GM20431 (cell line): Measurements from ENCODE around the gene NEXMIF.
"Not testable (repeated sequence)": the region's sequence is repeated elsewhere in the genome, so short reads cannot be mapped to it uniquely, and the experiment has no call there.

ENCODE experiments used
- in situ Hi-C: fragments of 300-500 bp; cut with MseI, MboI; formaldehyde crosslinking; loops from one replicate; pipeline ENCODE4 v1.15.0; 2020; ENCODE audit warnings: low sequenced_read_pairs; ENCODE audit not compliant: unreplicated experiment

Gene NEXMIF

DNA sequence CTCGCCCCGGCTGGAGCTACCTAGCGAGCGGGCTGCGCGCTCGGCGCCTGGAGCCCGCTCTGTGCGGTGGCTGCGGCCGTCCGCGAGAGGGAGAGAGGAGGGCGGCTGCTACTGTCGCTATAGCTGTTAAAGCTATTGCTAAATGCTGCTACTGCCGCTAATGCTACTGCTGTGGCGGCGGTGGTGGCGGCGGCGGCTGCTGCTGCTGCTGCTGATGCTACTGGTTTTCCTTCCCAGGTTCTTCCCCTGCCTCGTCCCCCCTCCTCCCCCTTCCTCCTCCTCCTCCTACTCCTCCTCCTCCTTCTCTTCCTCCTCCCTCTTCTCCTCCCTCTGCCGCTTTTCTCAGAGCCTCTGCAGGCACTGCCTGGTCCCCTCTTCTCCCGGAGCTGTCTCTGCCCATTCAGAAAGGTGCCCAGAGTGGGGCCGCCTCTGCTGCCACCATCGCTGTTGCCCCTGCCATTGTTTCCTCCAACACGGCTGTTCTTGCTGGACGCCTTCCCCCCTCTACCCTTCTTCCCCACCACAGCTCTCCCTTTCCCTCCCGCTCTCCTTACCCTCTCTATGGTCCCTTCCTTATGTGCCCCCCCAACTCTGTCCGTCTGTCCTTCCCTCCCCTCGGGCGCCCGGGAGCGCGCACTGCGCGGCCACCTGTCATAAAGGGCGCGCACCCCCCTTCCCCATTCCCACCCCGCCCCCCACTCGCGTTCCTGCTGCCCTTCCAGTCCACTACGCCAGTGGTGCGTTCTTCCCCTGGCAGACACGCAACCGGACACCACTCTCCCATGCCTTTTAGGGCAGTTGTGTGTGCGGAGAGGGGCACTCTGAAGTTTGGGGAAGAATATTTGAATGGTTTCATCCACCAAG lies at the start of gene NEXMIF:
Gene NEXMIF (minus strand): TSS at position 228 of the 864 bp plus-strand sequence.
- in situ Hi-C loops = no loop called here

GRCh38 chrX:74961962-74962361 lies 36.7 kb upstream of the NEXMIF start:
- in situ Hi-C loops = not testable (repeated sequence)

- in situ Hi-C loops = no loop called here
Measured at GRCh38 chrX:74949717-74950116, 24.5 kb upstream of the NEXMIF start.

GRCh38 chrX:74940414-74940813 lies 15.2 kb upstream of the NEXMIF start:
- in situ Hi-C loops = no loop called here

DNA sequence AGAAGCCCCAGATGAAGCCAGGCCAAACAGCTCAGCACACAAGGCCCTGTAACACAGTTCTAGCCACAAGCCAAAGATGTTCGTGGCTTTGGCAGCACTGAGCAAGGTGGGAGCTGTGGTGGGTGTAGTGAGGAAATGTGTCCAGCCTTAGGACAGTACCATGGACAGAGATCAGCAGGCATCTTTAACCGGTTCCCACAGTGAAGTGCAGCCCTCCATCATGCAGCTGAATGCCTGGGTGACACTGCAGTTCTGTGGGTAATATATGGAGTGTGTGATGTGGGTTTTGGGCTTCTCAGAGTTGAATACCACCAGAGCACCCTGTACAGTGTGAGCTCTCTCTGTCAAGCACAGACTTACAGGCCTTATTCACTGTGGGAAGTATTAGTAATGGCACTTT lies 6.0 kb upstream of the NEXMIF start:
- in situ Hi-C loops = no loop called here

- in situ Hi-C loops = no loop called here
Measured at GRCh38 chrX:74924449-74925224, 615 bp downstream of the NEXMIF start.

- in situ Hi-C loops = no loop called here
Measured at GRCh38 chrX:74923942-74924448, 1.3 kb downstream of the NEXMIF start.

DNA sequence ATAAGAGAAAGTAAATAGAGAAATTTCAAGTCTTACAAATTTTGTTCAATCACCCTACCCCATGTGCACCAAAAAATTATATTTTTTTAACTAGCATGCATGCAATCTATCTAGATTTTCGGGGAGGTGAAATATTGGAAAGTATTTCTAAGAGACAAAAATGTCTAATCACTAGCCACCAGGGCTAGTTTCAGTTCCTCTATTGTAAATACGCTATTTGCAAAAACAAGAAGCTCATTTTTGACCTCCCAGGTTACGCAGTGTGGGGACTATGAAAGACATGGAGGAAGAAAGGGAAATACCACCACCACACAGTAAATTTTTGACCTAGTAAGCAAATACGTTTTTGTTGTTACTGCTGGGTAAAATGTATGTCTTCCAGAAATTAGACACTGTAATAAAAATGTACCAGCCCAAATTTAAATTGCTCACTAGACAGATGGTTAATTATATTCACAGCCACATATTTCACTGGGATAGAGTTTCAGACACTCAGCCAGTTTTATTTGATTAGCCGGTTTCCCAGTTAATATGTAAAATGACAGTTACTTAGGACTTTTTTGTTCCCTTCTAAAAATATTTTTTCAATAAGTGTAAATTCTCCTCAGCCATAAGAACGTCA lies 2.2 kb downstream of the NEXMIF start:
- in situ Hi-C loops = no loop called here

DNA sequence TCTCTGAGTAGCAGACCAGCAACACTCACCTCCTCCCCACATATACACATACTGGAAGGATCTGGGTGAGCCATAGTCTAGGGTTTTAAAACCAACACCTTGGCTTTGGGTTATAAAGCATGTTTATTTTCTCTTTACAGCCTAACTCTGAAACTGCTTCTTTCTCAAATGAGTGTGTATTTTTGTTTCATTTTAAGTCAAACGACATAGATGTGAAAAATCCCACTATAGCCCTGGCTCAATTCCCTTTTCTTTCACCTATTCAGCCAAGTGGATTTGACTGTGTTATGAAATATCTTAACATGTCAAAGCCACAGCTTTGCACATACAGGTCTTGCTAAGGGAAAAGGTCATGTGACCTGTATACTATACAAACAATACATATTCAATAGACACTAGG lies 13.8 kb downstream of the NEXMIF start:
- in situ Hi-C loops = no loop called here

GRCh38 chrX:74906417-74906816 lies 18.8 kb downstream of the NEXMIF start:
- in situ Hi-C loops = no loop called here

DNA sequence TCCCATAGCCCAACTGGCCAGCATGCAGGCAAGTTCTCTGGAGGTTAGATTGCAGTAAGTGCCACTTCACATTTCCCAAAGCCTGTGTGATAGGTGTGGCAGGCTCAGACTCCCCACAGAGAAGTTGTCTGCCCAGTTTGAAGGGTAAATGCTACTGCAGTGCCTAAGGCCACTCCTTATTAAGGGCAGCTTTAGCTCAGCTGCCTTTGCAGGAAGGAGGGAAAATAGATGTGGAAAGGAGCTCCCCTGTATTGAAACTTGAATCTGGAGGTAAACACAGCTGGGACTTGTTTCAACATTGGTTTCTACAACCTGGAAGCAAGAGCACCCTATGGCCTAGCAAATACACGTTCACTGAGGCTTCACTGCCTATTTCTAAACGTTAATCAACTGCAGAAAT lies 22.4 kb downstream of the NEXMIF start:
- in situ Hi-C loops = no loop called here

DNA sequence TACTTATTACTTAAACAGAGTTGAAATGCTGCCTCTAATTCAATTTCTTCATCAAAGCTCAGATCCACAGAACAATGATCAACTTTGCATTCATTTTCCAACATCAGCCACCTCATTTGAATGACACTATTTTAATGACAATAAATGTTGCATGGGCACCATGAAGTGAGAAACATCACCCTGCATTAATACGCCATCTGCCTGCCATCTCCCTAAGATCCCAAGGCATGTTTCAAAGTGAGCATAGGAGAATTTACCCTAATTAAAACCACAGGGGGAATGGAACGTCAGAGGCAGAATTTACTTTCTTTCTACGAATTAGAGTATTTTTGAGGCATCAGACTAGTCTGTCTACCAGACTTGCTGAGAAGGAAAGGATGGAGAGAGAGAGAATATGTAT lies 32.7 kb downstream of the NEXMIF start:
- in situ Hi-C loops = no loop called here

DNA sequence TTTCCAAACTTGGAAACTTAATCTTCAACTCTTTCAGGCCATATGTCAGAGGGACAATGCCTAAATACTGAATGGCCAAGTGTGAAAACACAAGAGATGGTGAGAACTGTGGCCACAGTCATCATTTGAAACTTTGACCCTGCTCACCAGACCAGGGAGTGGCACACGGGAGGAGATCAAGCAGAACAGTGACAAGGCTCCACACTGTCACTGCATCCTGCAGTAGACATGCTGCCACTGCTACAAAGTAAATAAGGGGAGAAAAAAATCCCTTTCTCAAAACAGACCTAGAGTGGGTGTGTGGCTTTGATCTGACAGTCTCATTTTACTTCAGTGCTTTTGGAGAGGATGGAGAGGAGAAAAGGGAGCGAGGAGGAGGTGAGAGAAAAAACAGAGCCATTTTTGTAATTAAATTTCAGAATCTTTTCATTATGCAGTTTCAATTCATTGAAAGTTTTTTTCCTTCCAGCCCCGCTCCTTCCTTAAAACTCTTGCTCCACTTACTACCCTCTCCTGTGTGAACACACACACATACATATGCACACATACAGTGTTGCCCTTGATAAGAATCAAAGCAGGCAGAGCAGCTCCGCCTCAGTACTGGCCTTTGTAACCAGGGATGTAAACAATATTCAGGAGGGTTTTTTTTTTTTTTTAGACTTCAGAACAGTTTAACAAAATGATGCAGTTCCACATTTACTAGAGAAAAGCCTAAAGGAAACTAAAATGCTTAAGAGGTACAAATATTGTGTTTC lies 34.4 kb downstream of the NEXMIF start:
- in situ Hi-C loops = no loop called here

DNA sequence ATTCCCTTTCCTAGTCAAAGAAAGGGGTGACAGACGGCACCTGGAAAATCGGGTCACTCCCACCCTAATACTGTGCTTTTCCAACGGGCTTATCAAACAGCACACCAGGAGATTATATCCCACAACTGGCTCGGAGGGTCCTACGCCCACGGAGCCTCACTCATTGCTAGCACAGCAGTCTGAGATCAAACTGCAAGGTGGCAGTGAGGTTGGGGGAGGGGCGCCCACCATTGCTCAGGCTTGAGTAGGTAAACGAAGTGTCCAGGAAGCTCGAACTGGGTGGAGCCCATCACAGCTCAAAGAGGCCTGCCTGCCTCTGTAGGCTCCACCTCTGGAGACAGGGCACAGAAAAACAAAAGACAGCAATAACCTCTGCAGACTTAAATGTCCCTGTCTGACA lies 42.9 kb downstream of the NEXMIF start:
- in situ Hi-C loops = not testable (repeated sequence)

DNA sequence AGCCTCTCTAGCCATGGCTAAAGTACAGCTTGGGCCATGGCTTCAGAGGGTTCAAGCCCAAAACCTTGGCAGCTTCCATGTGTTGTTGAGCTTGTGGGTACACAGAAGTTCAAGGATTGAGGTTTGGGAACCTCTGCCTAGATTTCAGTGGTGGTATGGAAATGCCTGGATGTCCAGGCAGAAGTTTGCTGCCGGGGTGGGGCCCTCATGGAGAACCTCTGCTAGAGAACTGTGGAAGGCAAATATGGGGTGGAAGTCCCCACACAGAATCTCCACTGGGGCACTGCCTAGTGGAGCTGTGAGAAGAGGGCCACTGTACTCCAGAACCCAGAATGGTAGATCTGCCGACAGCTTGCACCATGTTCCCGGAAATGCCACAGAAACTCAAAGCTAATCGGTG lies 59.5 kb downstream of the NEXMIF start:
- in situ Hi-C loops = no loop called here

GRCh38 chrX:74853255-74853654 lies 72.0 kb downstream of the NEXMIF start:
- in situ Hi-C loops = no loop called here

GRCh38 chrX:74835566-74835965 lies 89.7 kb downstream of the NEXMIF start:
- in situ Hi-C loops = no loop called here

DNA sequence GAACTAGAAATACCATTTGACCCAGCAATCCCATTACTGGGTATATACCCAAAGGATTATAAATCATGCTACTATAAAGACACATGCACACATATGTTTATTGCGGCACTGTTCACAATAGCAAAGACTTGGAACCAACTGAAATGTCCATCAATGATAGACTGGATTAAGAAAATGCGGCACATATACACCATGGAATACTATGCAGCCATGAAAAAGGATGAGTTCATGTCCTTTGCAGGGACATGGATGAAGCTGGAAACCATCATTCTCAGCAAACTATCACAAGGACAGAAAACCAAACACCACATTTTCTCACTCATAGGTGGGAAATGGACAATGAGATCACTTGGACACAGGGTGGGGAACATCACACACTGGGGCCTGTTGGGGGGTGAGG lies 105.5 kb downstream of the NEXMIF start:
- in situ Hi-C loops = not testable (repeated sequence)

GRCh38 chrX:74814681-74815080 lies 110.6 kb downstream of the NEXMIF start:
- in situ Hi-C loops = no loop called here

DNA sequence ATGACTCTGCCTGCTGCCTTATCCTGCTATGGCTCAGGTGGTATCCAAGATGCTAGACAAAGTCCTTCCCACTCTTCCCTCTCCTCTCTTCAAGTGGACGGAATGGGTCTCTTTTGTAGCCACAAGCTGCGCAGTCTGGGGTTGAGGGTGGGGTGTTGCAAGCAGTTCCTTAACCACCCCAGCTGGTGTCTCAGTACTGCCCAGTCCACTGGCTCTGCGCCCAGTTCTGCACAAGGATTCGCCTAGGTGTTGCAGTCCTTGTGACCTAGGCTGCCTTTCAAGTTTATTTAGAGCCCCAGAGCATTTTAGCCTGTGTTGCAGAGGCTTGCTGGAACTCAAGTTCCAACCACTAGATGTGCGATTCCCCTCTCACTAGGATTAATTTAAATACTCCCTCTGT lies 120.7 kb downstream of the NEXMIF start:
- in situ Hi-C loops = no loop called here
